ENCODE measurements around the gene PANK1. TPM values are rescaled to one million over a fixed set of nuclear protein-coding genes. Genes with fewer than 3 reads are reported as not detected.

The PANK1 gene
- total RNA-seq, 4 donors from 2014 or later: under 0.01 to 25.9 (median 2.6) TPM

- Histone ChIP-seq H3K36me3 (no peaks in the 10 kb centered on the region), H3K9me3 (no peaks in the 10 kb centered on the region), H3K4me3 (no peak overlapping the region), H3K4me1 (no peaks in the 10 kb centered on the region), H3K27me3 (no peaks in the 10 kb centered on the region), H3K27ac (no peak overlapping the region)
- no peak for DNase-seq
- intact Hi-C loops (cut with DNase I; ENCODE audit: low total_unique reads): loop anchor here (5.0 kb wide), 1 partner anchor 1732 kb away; no protein-coding TSS in a partner anchor
- TF ChIP-seq, protein P1, sequence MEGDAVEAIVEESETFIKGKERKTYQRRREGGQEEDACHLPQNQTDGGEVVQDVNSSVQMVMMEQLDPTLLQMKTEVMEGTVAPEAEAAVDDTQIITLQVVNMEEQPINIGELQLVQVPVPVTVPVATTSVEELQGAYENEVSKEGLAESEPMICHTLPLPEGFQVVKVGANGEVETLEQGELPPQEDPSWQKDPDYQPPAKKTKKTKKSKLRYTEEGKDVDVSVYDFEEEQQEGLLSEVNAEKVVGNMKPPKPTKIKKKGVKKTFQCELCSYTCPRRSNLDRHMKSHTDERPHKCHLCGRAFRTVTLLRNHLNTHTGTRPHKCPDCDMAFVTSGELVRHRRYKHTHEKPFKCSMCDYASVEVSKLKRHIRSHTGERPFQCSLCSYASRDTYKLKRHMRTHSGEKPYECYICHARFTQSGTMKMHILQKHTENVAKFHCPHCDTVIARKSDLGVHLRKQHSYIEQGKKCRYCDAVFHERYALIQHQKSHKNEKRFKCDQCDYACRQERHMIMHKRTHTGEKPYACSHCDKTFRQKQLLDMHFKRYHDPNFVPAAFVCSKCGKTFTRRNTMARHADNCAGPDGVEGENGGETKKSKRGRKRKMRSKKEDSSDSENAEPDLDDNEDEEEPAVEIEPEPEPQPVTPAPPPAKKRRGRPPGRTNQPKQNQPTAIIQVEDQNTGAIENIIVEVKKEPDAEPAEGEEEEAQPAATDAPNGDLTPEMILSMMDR (IDR thresholded peaks at IDR 0.05): no peak
- no peak for TF ChIP-seq POLR2A (IDR thresholded peaks at IDR 0.05)
Observed at GRCh38 chr10:89684604-89685003, 39.6 kb upstream of the PANK1 start.

- no peak for DNase-seq
- Histone ChIP-seq H3K4me3 (no peak overlapping the region), H3K36me3 (no peaks in the 10 kb centered on the region), H3K27ac (no peak overlapping the region), H3K4me1 (no peaks in the 10 kb centered on the region), H3K27me3 (no peaks in the 10 kb centered on the region), H3K9me3 (no peaks in the 10 kb centered on the region)
- intact Hi-C loops (cut with DNase I; ENCODE audit: low total_unique reads): no loop called here
- TF ChIP-seq POLR2A (IDR thresholded peaks at IDR 0.05): no peak
Observed at GRCh38 chr10:89683883-89684282, 38.8 kb upstream of the PANK1 start.

GRCh38 chr10:89679986-89680385 lies 34.9 kb upstream of the PANK1 start:
- Histone ChIP-seq H3K27ac (no peak overlapping the region), H3K9me3 (no peaks in the 10 kb centered on the region), H3K4me1 (no peaks in the 10 kb centered on the region), H3K4me3 (no peak overlapping the region), H3K27me3 (no peaks in the 10 kb centered on the region), H3K36me3 (no peaks in the 10 kb centered on the region)
- intact Hi-C loops (cut with DNase I; ENCODE audit: low total_unique reads): no loop called here
- TF ChIP-seq POLR2A (IDR thresholded peaks at IDR 0.05): no peak
- DNase-seq: no peak

DNA sequence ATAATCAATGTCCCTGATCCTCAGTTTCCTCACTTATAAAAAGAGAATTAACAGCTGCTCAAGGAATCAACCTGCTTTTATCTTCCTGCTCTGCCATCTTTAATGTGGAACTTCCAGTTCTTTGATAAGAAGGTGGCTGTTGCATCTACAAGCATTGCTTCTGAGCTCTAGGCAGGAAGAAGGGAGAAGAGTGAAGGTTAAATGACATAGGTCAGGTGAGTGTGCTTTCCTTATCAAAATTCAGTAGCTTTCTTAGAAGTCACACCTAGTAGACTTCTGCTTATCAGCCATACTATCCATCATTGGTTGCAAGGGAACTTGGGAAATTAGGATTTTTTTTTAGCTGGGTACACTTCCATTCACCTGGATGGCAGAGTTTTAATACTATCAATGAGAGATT lies 32.3 kb upstream of the PANK1 start:
- Histone ChIP-seq H3K4me1 (no peaks in the 10 kb centered on the region), H3K36me3 (no peaks in the 10 kb centered on the region), H3K27ac (no peak overlapping the region), H3K4me3 (no peak overlapping the region), H3K27me3 (no peaks in the 10 kb centered on the region), H3K9me3 (no peaks in the 10 kb centered on the region)
- DNase-seq: no peak
- no peak for TF ChIP-seq POLR2A (IDR thresholded peaks at IDR 0.05)
- TF ChIP-seq, protein P1 (IDR thresholded peaks at IDR 0.05): no peak
- intact Hi-C loops (cut with DNase I; ENCODE audit: low total_unique reads): no loop called here

DNA sequence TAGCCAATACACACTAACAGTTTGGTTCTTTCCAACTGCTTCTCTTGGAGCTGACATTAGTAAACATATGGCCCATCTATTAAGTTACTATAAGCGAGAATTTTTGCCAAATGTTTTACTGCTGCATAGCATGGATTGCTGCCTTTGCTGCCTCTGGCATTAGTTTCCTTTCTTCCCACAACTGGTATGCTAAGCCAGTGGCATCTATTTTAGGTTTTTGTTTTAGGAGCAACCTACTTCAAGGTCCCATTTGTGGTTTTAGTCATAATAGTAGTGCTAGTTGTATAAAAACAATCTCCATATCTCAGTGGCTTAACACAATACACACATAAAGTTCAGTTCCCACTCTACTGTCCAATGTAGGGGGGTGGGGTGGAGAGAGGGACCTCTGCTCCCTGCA lies 25.9 kb upstream of the PANK1 start:
- no peaks in the 10 kb centered on the region for H3K4me1 ChIP-seq
- no peaks in the 10 kb centered on the region for H3K36me3 ChIP-seq
- H3K27me3 ChIP-seq: no peaks in the 10 kb centered on the region
- H3K27ac ChIP-seq: no peak overlapping the region
- no peak overlapping the region for H3K4me3 ChIP-seq
- no peak for TF ChIP-seq POLR2A (IDR thresholded peaks at IDR 0.05)
- TF ChIP-seq, protein P1 (IDR thresholded peaks at IDR 0.05): no peak
- no peak for DNase-seq
- no peaks in the 10 kb centered on the region for H3K9me3 ChIP-seq
- intact Hi-C loops (cut with DNase I; ENCODE audit: low total_unique reads): no loop called here

GRCh38 chr10:89669985-89670384 lies 24.9 kb upstream of the PANK1 start:
- H3K27ac ChIP-seq: no peak overlapping the region
- TF ChIP-seq, protein P1 (IDR thresholded peaks at IDR 0.05): no peak
- no peak for TF ChIP-seq POLR2A (IDR thresholded peaks at IDR 0.05)
- no peaks in the 10 kb centered on the region for H3K27me3 ChIP-seq
- H3K9me3 ChIP-seq: no peaks in the 10 kb centered on the region
- DNase-seq: no peak
- no peak overlapping the region for H3K4me3 ChIP-seq
- intact Hi-C loops (cut with DNase I; ENCODE audit: low total_unique reads): no loop called here
- H3K36me3 ChIP-seq: no peaks in the 10 kb centered on the region
- no peaks in the 10 kb centered on the region for H3K4me1 ChIP-seq

Data from uterus (tissue), 4 donors.